Left renal cortex interstitium (tissue), 4 donors: Measurements from ENCODE around the gene PAXX. TPM values are rescaled to one million over a fixed set of nuclear protein-coding genes. Genes with fewer than 3 reads are reported as not detected.
A peak's percentile ranks its signal among the peaks of the same experiment; 100 is the strongest.
"Not testable (repeated sequence)": the region's sequence is repeated elsewhere in the genome, so short reads cannot be mapped to it uniquely, and the experiment has no call there.

Source experiments
- DNase-seq, 4 donors: peaks; one replicate each; pipeline ENCODE4 v3.0.0-alpha.2; 2013; ENCODE audit warnings: low read depth in 4 of 4, low spot score in 2 of 4, missing footprints in 1 of 4
- polyA plus RNA-seq, 4 donors: library from polyadenylated mRNA; unstranded; fragments of 120-200 nt; gene quantifications; one replicate each; pipeline ENCODE4 v1.2.1, GENCODE V29; 2013; ENCODE audit not compliant: insufficient read length in 4 of 4

Gene PAXX
- polyA plus RNA-seq, 4 donors: 22.4 to 53.2 (median 41.4) TPM

DNA sequence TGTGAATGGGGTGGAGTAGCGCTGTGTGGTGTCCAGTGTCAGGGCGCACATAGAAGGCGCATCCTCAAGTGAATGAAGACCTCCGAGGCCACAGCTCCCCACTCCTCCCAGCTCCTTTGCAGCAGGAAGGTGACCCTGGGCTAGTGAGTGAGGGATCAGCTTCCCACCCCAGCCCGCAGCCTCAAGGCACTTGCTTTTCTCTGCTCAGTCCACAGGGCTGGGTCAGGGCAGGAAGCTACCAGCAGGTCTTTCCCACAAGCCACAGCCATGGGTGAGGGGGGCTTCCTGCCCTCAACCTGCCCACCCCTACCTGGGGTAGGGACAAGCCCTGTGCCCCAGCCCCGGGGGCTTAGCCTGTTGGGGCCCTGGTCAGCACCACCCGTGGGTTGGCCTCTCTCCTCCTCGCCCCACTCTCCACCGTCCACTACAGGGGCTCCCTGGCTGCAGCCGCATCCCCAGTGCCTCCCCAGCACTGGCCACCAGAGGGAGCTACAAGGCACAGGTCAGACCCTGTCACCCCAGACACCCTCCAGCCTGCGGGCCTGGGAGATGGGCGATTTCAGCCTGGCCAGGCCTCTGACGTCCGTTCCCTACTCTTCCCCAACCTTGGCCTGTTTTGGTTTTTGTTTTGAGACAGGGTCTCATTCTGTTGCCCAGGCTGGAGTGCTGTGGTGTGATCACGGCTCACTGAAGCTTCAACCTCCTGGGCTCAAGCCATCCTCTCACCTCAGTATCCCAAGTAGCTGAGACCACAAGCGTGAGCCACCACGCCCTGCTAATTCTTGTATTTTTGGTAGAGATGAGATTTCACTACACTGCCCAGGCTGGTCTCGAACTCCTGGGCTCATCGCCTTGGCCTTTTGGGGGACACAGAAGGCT is 37.1 kb downstream of the PAXX start:
- no peak for DNase-seq

- DNase-seq: no peak
These were observed 37.8 kb downstream of the PAXX start for GRCh38 chr9:137030006-137030405.

DNA sequence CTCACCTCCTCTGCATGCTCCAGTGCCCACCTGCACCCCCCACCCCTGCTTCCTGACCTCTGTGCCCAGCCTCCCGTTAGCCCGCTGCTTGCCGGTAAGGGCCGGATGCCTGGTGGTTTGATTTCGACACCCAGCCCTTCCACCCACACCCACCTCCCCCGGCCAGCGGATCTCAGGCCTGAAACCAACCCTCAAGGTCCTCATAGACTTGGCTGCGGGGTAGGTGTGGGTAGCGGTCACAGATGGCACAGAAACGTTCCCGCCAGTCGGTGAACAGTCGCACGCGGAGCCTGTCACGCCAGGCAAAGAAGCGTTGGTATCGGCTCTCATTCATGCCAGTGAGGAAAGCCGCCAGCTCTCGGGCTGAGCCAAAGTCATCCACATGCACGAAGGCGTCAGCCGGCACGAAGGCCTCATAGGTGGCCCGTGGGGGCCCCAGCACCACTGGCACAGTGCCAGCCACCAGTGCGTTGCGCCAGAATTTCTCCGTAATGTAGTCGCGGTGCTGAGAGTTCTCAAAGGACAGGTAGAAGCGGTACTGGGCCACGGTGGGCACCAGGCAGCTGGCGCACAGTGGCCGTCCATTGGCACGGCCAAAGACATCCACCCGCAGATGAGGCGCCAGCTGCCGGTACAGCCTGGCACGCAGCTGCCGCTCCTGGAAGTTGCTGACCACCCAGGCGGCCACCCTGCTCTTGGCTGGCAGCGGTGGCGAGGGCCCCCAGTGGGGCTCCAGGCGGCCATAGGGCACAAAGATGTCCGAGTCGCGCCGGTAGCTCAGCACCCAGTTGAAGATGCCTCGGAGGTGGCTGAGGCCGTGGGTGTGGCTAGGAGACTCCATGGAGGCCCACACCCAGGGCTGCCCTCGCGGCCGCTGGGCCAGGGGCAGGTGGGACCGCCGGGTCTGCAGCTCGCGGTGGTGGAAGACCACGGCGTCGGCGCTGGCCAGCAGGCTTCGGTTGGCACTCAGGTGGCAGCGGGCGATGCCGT is 38.6 kb downstream of the PAXX start:
- DNase-seq: no peak

- DNase-seq: no peak
These were observed 39.9 kb downstream of the PAXX start, which contains the start of gene FUT7 for GRCh38 chr9:137031904-137032640. Gene FUT7 (minus strand): TSS chr9:137032088. CDS start chr9:137031991, 97 bp downstream.

GRCh38 chr9:137032858-137033257 is 40.6 kb downstream of the PAXX start:
- no peak for DNase-seq

DNA sequence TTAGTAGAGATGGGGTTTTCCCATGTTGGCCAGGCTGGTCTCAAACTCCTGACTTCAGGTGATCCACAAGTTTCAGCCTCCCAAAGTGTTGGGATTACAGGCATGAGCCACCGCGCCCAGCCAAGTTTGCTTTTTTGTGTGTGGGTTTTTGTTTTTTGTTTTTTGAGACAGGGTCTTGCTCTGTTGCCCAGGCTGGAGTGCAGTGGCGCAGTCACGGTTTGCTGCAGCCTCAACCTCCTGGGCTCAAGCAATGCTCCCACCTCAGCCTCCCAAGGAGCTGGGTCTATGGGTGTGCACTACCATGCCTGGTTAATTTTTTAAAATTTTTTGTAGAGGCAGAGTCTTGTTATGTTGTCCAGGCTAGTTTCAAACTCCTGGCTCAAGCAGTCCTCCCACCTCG is 41.3 kb downstream of the PAXX start:
- DNase-seq: not testable (repeated sequence)

- no peak for DNase-seq
These were observed 42.0 kb downstream of the PAXX start for GRCh38 chr9:137034039-137034708.

- peak in 2 of 4 donors; percentile 66 to 76 for DNase-seq
These were observed 42.7 kb downstream of the PAXX start for GRCh38 chr9:137034709-137035506.

- DNase-seq: no peak
These were observed 43.2 kb downstream of the PAXX start for GRCh38 chr9:137035507-137035834.

DNA sequence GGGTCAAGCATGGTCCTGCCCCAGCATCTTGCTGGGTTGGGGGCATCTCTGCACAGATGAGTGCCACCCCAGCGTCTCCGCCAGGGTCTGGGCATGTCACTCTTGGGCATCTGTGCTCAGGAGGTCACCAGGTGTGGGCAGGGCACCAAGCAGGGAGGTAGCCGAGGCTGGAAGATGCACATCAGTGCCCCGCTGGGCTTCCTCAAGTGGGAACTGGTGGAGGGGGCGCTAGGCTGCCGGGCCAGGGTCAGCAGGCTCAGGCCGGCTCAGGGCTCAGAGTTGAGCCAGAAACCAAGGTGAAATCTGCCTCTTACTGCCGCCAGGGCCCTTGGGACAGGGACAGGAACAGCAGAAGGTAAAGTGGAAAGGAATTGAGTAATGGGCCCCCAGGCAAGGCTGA is 43.7 kb downstream of the PAXX start:
- no peak for DNase-seq

DNA sequence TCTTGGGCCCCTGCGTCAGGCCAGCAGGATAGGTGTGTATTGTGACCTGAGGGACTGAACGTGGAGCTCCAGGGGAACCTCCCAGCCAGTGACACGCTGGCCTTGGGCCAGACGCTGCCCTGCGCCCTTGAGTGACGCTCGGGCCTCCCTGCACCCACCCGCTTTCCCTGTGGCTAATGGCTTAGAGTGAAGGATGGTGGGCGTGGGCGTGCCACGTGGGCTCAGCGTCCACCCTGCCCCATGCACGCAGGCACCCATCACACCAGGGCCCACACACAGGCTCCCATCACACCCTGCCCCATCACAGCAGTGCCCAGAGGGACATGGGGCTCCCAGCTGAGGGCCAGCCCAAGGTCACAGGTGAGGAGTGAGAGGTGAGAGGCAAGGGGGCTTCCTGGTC is 44.8 kb downstream of the PAXX start:
- DNase-seq: no peak

- no peak for DNase-seq
These were observed 45.3 kb downstream of the PAXX start for GRCh38 chr9:137037483-137037882.

DNA sequence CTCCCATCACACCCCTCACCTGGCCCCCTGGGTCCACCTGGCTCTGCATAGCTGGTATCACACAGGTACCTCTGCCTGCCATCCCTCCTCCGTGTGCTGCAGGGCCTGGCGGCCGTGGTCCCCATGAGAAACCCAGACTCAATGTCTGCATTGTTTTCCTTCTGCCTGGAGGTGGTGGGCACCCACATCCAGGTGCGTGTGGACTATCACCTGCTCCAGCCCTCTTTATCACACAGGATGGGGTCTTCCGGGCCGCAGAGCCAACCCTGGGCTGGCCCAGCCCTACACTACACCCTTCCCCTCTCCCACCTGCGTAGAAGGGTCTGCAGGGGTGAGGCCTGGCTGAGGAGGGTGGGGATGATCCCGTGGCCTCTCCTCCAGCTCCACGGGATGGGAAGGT is 46.7 kb downstream of the PAXX start:
- DNase-seq: no peak

DNA sequence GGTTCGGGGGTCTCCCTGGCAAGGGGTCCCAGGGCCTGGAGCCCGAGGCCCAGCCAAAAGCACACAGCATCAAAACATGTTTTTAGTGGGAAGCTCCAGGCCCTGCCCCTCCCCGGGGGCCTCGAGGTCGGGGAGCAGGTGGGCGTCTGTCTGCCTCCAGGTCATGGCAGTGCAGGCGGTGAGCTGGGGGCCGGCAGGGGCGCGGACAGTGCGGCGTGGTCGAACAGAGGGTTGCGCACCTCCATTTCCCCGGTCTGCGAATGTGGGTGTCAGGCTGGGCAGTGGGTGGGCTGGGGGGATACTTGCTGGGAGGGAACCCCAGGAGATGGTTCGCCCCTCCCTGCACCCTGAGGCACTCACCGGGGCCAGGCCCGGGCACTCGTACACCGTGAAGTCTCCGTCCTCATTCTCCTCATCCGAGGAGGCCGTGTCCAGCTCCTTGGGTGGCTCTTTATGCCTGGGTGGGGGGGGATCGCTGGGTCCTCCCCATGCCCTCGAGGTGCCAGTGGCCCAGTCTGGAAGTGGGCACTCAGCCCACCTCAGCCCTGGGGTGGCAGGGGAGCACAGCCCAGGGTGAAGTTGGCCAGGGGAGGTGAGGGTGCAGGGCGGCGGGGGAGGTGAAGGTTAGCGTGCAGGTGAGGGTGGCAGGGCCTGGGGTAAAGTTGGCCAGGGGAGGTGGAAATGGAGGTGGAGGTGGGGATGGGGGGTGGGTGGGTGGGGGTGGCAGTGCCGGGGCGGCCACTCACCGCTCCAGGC is 47.6 kb downstream of the PAXX start:
- DNase-seq: no peak

GRCh38 chr9:137040568-137040967 is 48.3 kb downstream of the PAXX start:
- DNase-seq: no peak

DNA sequence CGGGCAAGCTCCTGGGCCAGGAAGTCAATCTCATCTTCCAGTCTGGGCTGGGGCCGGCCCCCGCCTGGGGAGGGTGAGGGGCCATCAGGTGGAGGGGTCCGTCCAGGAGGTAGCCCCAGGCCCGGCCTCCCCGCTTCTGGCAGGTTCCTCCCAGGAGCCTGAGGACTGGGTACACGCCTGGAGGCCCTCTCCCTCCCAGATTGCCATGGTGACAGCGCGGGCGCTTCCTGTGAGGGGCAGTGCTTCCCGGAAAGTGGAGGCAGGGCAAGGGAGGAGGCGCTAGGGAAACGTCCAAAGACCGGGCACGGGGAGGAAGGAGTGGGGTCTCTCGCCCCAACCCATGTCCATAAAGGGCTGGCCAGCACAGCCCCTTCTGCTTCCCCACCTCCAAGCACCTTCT is 48.9 kb downstream of the PAXX start:
- DNase-seq: no peak

- no peak for DNase-seq
These were observed 50.8 kb downstream of the PAXX start for GRCh38 chr9:137042751-137043727.
